Stimulated activated CD8-positive, alpha-beta memory T cell treated with anti-CD3 and anti-CD28 coated beads, Interleukin-12 subunit alpha, Interleukin-12 subunit beta, amount 100 ng/mL, for 4 hours (primary cell): ENCODE results near the gene TMEM94.
"Not testable (repeated sequence)": the region's sequence is repeated elsewhere in the genome, so short reads cannot be mapped to it uniquely, and the experiment has no call there.

ENCODE experiments used
- DNase-seq: peaks from one replicate; pipeline ENCODE4 v3.0.0-alpha.2; 2020; ENCODE audit warnings: low read depth

TMEM94 gene

DNA sequence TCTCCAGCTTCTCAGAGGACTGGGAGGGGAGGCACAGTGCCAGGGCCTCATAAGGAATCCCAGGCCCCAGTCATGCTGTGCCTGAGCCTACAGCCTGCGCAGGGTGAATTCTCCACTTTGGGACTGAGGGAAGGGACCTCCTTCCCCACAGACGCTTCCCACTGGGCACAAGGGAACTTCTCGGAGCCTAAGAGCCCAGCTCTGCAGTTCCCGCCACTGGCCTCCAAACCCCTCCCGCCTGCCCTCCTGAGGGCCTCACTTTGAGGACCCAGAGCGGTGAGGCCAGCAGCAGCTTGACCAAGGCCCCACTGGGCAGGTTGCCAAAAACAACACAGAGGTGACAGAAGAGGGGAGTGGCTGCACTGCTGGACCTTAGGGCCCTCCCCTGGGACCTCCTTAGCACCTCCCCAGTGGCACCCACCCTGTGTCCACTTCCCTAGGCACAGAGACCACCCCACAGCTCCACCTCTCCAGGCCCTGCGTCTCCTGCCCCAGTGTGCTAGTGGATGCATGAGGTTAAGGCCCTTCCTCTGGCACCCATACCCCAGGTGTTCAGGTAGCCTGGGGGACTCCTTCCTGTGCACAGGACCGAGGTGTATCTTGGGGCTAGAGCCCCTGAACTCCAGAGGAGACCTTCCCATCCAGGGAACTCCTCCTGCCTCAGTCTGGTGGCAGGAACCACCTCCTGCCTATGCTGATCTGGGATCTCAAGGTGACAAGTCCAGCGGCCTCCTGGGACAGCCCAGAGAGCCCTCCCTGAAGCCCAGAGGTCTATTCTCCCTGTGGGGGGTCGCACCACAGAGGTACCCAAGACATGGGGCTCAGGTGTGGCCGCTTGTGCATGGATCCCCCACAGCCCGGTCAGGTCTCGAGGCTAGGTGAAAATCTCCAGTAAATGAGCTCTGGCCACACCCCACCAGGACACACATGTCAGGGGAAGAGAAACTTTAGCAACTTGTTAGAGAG is 55.5 kb downstream of the TMEM94 start:
- no peak for DNase-seq

DNA sequence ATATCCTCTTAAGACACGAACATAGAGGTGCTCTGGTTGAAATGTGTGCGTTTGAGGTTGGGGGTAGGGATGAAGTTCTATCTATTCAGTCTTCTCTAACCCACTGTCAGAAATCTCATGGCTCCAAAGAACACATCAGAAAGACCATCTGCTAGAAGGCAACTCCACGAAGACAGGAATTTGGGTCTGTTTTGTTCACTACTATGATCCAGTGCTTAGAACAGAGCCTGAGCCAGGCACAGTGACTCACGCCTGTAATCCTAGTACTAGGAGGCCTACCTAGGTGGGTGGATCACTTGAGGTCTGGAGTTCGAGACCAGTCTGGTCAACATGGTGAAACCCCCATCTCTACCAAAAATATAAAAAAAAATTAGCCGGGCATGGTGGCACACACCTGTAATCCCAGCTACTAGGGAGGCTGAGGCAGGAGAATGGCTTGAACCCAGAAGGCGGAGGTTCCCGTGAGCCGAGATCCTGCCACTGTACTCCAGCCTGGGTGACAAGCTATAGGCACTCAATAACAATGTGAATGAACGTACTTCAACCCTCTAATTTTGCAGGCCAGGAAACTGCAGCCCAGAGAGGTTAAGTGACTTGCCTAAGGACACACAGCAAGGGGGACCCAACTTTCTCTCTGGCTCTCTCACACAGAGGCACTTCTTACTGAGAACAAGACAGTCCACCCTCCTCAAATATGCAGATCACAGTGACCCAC is 56.6 kb downstream of the TMEM94 start:
- DNase-seq, result no peak

DNA sequence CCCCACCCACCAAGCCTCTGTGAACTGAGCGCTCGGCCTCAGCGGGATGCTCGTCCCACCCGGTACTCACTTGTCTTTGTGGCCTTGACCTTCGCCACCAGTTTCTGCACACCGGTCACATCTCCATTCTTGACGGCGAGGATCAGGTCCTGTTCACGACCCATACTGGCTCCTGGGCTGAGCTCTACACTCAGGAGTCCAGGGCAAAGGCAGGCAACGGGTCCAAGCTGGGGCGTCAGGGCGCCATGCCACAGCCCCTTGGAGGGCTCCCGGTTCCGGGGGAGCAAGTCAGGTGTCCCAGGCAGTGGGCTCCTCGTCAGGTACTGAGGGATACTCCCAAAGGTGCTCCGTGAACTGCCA is 57.2 kb downstream of the TMEM94 start:
- DNase-seq, result no peak

DNA sequence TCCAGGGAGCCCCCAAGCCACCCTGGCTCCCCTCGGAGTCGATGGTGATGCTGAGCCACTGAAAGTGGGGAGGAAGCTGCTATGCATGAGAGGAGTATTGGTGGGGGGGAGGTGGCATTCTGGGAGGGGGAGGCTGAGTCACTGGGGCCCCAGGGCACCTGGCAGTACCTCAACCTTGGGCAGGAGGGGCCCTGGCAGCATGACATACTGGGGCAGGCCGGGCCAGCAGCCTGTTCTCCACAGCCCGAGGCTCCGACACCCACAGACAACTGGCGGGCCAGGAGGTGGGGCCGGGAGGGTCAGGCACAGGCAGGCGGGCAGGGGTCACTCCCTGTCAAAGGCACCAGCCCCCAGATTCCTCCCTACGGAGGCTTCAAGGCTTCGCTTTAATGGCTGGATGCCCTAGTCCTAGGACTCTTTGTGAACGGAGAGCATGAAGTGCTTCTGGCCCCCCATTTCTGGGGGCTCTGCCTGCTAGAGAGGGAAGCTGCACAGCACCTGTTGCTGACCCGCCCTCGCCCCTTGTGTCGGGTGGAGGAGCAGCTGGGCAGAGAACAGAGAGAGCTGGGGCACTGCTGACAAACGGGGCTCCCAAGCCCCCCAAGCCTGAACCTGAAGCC is 58.0 kb downstream of the TMEM94 start:
- no peak for DNase-seq

DNA sequence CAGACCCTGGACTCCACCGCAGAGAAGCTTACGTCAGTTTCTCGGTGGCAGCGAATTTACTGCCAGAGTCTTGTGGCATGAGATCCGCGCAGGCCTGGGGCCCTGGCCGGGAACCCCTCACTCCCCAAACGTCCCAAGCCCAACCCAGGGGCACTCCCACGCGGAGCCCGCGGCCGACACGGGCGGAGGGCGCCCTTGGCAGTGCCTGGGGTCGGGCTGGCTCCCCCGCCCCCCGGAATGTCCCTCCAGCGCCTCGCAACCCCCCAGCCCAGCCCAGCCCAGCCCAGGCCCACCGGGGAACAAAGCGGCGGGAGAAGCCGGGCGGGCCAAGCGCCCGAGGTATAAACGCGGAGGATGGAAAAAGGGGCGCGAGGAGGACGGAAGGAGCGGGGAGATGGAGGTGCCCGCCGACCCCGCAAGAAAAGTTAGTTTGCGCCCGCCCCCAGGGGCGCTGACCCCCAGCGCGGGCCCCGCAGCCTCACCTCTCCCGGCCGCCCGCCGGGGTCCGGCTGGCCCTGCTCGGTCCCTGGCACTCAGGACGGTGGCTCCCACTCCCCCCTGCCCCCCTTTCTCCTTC is 58.6 kb downstream of the TMEM94 start:
- no peak for DNase-seq

DNA sequence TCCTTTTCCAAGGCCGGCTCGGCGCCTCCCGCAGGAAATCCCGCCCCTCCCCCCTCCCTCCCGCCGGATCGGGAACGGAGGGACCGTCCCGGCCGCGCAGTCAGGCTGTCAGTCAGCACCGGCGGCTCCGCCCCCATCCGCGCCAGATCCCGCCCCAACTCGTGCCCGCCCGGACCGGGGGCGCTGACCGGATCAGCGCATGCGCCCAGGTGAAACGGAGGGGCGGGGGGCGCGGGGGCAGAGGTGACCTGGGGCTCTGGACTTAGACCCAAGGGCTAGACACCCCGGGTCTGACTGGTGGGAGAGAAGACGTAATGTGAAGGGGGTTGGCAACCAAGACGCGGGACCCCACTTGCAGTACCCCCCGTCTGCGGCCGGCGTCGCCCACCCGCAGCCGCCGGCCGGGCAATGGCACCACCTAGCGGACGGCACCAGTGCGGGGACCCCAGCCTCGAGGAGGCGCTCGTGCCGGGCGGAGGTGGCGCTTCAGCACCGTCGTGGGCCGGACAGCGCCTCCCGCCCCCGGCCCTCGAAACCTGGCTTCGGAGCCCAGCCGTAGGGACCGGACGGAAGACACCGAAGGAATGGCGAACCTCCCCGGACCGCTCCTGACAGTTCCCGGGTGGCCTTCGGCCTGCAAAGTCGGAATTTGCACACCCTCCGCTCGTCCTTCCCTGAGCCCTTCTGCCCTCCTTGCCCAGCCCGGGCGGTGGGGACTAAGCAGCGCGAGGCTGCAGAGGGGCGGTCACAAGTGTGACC is 59.2 kb downstream of the TMEM94 start, which contains the start of gene CASKIN2:
Gene CASKIN2, minus strand, starts transcription at position 42 of the 759 bp plus-strand sequence. CDS start 1,733 bp downstream, outside the sequence.
- peak; percentile 70 for DNase-seq

DNA sequence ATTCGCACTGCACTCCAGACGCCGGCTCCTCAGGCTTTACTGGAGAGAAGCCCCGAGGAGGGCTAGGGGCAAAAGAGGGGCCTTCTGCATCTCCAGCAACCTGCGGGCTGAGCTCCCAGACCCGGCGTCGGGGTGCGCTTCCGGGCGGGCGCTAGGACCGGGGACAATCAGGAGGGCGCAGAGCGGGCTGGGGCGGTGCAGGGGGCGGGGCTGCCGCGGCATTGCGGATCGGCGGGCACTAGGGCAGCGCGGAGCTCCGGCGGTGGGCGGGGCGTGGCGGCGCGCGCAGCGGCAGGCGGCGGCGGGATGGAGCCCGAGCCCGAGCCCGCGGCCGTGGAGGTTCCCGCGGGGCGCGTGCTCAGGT is 59.8 kb downstream of the TMEM94 start, which contains the start of gene TSEN54:
Gene TSEN54, plus strand, starts transcription at position 274 of the 364 bp plus-strand sequence. Its CDS starts 33 bp downstream, at position 307.
- peak; percentile 92 for DNase-seq

DNA sequence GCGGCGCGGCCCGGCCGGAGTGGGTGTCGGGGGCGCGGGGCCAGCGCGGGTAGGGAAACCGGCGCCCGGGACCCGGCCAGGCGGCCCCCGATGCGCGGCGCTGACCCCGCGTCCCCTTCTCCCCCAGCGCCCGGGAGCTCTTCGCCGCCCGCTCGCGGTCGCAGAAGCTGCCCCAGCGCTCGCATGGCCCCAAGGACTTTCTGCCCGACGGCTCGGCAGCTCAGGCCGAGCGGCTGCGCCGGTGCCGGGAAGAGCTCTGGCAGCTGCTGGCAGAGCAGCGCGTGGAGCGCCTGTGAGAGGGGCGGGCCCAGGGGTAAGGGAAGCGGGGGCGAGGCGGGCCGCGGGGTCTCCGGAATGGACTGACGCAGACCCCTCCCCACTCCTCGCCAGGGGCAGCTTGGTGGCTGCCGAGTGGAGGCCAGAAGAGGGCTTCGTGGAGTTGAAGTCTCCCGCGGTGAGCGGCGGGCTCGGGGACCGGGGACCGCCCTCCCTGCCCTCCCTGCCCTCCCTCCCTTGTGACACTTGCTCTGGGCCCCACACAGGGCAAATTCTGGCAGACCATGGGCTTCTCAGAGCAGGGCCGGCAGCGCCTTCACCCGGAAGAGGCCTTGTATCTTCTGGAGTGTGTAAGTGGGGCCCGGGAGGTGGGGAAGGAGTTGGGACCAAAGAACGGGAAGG is 60.3 kb downstream of the TMEM94 start:
- DNase-seq, result no peak

DNA sequence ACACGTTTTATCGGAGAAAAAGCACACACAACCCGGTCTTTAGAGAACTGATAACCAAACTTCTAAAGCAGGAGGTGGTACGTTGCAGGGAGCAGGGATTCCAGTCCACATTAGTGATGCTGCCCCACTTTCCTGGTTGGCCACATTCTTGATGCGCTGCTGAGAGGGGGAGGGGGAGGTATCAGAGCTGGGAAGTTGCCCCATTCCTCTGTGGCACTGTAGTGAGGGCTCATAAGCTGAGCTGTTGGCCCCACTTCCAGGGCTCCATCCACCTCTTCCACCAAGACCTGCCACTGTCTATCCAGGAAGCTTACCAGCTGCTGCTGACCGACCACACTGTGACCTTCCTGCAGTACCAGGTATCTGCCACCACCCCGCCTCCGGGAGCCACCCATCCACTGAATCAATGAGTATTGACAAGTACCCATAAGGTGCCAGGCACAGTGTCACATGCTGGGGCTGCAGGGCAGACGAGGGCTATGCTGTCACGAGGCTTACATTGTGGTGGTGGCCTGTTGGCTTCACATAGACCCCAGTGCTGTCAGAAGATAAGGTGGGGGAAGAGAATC is 60.9 kb downstream of the TMEM94 start:
- no peak for DNase-seq

DNA sequence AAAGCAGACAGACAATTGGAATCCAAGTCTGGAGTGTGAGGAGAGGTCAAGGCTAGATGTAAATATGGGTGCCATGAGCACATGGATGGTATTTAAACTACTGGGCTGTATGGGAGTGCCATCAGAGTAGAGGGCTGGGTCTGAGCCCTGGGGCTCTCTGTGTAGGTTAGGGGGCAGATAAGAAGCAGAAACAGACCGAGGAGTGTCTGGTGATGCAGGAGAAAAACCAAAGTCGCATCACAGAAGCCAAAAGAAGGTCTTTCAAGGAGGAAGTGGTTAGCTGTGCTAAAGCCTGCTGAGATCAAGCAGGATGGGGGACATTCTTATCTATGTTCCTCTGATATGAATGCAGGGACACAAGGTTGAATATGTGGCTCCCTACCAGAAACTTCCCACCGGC is 61.8 kb downstream of the TMEM94 start:
- no peak for DNase-seq

DNA sequence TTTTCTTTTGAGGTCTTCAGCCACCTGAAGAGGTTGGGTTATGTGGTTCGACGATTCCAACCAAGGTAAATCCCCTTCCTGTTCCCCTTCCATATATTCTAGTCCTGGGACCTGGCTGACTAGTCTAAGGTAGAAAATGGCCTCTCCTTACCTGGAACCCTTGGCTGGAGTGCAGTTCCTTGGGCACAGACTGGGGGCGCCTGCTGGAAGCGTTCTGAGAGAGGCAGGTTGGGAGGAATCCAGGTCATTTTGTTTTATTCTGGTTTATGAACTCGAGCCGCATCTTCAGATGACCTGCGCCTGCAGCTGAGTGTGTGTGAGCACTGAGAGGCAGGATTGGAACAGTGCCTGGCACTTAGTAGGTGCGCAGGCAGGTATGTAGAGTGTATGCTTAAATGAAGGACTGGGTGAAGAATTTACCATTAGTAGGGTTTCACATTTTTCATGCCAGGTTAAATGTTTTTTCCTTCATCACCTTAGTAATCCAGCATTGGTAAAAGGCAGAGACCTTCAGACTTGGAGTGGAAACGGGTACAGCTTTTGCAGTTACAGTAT is 62.6 kb downstream of the TMEM94 start:
- DNase-seq, result no peak

DNA sequence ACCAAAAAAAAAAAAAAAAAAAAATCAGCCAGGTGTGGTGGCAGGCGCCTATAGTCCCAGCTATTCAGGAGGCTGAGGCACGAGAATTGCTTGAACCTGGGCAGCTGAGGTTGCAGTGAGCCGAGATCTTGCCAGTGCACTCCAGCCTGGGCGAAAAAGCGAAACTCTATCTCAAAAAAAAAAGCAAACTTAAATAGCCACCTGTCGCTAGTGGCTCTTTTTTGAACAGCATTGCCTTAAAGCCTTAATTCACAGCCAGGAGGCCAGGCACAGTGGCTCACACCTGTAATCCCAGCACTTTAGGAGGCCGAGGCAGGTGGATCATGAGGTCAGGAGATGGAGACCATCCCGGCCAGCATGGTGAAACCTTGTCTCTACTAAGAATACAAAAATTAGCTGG is 64.0 kb downstream of the TMEM94 start:
- DNase-seq, result not testable (repeated sequence)

DNA sequence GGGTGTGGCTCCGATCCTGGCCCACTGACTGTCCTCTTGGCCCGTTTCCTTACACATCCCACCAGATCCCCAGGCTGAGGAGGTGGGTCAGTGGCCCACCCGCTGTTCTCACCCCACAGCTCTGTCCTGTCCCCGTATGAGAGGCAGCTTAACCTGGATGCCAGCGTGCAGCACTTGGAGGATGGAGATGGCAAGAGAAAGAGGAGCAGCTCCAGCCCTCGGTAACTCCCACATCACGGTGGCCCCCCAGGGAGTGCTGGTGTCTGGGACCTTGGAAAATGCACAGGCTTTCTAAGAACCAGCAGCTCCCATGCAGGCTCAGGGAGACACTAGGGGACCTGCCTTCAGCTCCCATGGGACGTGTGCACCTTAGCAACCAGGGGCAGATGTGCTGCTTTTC is 64.9 kb downstream of the TMEM94 start:
- no peak for DNase-seq

DNA sequence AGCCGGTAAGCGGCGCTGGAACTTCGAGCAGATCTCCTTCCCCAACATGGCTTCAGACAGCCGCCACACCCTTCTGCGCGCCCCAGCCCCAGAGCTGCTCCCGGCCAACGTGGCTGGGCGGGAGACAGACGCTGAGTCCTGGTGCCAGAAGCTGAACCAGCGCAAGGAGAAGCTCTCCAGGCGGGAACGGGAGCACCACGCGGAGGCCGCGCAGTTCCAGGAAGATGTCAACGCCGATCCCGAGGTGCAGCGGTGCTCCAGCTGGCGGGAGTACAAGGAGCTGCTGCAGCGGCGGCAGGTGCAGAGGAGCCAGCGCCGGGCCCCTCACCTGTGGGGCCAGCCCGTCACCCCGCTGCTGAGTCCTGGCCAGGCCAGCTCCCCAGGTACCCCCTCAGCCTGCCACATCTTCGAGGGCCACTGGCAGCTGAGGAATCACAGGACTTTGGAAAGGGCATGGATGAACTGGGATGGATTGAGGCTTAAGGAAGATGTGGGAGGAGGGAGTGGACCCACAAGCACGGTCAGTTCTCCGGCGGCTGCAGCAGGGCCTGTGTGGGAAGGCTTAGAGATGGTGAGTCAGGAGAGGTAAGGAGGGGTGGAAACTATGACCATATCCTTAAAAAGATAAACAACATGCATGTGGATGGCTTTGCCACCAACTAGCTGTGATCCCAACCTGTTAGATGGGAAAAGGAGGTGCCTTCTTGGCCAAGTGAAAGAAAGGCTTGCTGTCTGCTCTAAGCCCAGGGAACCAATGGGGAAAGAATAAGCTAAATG is 65.7 kb downstream of the TMEM94 start:
- no peak for DNase-seq

DNA sequence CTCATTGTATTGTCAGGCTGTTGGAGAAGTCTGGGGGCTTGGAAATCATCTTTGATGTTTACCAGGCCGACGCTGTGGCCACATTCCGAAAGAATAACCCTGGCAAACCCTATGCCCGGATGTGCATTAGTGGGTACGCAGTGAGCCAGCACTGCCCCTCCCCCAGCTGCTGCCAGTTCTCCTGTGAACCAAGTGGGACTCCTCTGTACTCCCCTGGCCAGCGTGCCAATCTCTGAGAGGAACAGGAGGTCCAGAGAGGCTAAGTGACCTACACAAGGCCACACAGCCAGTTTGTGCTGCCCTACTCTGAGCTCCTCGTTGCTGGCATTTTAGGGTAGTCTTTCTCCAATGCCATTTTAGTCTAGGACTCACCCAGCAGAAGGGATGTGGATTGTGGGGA is 67.2 kb downstream of the TMEM94 start:
- DNase-seq, result no peak

DNA sequence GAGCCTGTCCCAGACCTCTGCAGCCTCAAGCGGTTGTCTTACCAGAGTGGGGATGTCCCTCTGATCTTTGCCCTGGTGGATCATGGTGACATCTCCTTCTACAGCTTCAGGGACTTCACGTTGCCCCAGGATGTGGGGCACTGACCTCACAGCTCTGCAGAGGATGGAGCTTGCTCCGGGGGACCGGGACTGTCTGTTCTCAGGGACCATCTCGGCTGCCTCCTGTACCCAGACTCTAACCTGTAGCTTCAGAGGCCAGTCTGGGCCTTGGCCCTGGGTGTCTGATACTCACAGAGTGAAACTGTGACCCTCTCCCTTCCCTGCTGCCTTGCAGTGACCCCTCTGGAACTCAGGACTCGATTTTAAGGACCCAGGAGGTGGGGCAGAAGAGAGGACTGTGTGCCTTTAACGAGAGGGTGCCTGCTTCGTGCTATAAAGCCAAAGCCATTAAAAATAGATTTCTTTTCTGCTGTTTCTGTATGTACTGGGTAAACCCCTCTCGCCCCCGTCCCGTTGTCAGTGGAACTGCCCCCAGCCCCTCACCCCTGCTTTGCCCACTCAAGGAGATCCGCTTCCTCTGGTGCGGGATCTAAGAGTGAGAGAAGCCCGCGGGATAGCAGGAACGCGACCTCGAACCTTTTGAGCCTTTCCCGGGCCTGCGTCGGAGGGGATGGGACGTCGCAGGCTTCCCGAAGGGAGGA is 68.0 kb downstream of the TMEM94 start:
- DNase-seq, result no peak

DNA sequence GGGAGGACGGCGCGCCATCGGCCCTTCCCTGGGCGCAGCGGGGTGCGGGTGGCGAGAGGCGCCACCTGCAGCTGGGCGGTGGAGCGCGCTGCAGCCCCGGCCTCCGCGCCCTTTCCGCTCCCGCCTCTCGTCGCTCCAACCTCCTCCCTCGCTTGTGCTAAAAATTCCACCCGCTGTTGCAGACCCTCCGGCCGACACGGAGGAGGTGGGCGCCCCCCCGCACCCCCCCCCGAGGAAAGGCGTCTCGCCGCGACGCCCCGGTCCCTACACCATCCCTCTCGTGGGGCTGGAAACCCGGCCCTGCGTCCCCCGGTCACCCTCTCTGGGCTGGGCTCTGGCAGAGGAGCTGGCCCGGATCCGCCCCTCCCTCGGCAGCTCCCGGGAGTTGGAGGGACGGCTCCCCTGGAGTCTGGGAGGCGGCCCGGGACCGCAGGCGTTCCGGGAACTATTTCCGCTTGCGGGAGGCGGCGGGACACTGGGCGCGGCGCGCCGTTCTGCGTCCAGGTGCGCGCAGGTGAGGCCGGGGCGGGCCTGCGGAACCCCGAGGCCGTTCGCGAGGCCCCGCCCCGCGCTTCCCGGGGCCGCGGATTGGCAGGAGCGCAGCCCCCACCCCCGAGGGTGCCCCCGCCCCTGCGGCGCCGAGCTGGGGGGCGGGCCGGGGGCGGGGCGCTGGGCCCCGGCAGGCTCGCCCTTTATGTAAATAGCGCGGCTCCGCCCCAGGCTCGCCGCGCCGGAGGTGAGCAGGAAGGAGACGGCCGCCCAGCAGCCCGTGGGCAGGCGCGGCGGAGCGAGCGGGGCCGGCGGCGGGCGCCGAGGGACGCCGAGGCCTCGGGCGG is 68.8 kb downstream of the TMEM94 start, which contains the start of gene LLGL2:
Gene LLGL2, plus strand, starts transcription at position 728 of the 836 bp plus-strand sequence. CDS start 17,730 bp downstream, outside the sequence.
- DNase-seq, result peak; percentile 81
